G401.6 (cell line): Measurements from ENCODE around the gene BABAM2.

Experiments
- FAIRE-seq: peaks from 2 replicates; lab custom pipeline; 2012; peaks lifted over from hg19 to GRCh38; lab: Jason Lieb, UNC

The BABAM2 gene

DNA sequence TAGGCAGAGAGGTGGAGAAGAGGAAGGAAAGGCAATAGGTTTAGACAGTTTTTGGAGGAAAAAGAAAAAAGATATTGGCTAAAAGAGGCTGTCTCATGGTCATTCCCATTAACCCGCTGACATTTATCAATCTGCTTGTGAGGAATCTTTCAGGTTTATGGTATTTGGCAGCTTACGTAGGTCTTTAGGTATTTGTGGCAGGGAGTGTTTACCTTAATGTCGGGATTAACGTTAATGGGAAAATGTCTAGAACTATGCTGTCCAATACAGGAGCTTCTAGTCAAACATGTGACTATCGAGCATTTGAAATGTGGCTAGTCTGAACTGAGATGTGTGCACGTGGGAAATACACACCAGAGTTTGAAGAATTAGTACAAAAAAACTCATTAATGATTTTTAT is 144.2 kb downstream of the BABAM2 start:
- no peak for FAIRE-seq

GRCh38 chr2:28035163-28035690 is 144.7 kb downstream of the BABAM2 start:
- no peak for FAIRE-seq

- FAIRE-seq, result no peak
Measured at GRCh38 chr2:28035816-28036215, 145.3 kb downstream of the BABAM2 start.

DNA sequence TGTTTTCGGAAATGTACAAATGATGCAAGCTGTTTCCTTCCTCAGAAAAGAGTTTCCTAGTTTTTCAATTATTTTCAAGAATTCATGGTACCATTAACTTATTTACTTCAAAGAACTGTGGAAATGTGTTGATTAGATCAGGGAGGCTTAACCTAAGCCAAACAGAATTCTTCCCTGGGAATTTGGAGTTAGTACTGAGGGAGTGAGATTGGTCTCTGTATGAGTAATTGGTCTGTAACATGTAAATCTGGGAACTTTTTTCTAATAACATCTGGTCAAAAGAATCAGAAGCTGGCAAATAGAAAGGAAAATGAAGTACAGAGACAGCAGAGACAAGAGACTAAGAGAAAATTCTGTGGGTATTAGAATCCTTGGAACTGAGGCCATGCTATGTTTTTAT is 145.8 kb downstream of the BABAM2 start:
- no peak for FAIRE-seq

GRCh38 chr2:28038722-28039121 is 148.2 kb downstream of the BABAM2 start:
- no peak for FAIRE-seq

DNA sequence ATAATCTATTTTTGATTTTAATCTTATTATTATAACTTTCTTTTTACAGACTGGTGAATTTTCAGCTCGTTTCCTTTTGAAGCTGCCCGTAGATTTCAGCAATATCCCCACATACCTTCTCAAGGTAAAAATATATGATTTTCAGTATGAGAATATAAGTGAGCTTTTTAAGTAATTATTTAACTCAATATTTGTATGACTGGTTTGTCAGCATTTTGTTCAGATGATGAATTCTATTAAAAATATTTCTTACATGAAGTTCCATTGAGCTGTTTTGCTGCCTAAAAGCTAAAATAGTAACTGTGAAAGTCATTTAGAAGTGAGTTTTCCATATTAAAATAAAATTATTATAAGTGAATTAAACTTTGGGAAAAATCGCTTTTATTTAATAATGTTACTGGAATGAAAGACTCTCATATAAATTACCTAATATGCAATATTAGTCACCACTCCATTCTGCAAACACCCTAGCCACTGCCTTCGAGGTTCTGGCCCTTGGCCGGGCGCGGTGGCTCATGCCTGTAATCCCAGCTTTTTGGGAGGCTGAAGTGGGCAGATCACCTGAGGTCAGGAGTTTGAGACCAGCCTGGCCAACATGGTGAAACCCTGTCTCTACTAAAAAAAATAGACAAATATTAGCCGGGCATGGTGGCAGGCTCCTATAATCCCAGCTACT is 155.3 kb downstream of the BABAM2 start:
- no peak for FAIRE-seq

DNA sequence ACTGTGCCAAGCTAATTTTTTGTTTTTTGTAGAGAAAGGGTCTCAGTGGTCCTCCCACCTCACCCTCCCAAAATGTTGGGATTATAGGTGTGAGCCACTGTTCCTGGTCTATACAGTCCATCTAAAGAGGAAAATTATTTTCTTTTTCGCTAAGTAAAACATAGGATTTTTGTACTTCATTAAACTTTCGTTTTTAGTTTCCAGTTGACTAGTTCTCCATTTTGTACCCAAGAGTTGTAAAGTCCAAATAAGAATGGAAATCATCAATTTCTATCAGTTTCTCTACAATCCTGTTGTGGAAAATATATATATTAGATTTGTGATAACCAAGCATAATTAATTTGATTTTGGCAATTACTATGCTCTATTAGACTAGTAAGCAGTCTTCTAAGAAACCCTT is 156.4 kb downstream of the BABAM2 start:
- no peak for FAIRE-seq

DNA sequence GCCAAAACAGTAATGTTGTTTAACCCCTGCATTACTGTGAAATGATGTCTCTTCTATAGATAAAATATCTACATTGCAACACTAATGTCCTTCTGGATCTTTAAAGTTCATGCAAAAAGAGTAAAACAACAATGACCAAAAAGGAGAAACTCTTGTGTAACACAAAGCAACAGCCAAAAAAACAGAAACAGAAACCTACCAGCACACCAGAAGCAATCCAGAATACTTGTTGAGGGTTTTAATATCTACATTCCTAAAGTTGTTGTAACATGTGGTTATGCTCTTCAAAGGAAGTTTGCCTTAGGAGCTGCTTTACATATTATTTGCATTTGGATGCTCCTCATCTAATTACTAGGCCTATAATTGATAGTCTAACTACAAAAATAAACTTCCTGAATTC is 157.2 kb downstream of the BABAM2 start:
- FAIRE-seq, result no peak

DNA sequence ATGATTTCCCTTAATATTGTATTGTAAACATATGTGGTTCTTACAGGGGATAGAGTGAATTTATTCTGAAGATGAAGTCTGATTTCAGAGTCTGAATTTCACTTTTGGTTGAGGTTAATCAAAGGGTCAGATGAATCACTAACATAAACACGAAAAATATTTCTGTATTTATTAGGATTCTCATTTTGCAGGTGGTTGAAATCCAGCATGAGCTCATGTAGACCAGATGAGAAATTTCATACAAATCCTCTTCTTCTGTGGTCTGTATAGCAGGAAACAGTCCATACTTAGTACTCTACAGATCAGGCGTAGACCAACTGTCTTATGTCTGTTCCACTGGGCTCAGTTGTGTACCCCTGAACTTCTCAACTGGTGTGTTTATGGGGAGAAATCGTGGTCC is 157.8 kb downstream of the BABAM2 start:
- no peak for FAIRE-seq

GRCh38 chr2:28049416-28049815 is 158.9 kb downstream of the BABAM2 start:
- no peak for FAIRE-seq

- FAIRE-seq, result no peak
Measured at GRCh38 chr2:28049899-28050298, 159.4 kb downstream of the BABAM2 start.

DNA sequence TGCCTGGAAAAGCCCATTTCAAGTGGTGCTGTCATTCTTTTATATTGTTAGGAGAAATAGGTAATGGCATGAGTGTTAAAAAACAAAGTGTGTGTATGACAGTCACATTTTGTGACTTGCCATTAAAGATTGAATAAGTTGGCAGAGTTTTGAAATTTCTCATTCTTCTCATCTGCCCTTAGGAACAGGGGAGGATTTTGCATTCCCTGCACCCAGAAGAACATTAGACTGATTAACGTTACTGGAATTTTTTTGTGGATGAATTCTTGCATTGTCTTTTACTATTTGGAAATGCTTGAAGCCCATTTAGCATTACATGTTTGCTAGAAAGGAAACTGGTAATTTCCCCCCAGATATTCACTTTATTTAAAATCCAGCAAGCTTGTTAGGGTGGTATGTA is 162.2 kb downstream of the BABAM2 start:
- FAIRE-seq, result no peak

DNA sequence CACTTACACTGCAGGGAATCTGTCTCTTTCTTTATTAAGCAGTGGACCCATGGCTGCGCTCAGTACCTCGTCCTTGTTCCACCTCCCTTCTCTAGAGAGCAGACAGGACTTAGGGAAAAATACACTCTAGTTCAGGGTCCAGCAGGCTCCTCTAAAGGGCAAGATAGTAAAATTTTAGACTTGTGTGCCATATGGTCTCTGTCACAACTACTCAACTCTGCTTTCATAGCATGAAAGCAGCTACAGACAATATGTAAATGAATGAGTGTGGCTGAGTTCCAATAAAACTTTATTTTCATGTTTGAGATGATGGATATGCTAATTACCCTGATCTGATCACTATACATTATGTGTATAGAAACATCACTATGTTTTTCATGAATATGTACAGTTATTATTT is 163.1 kb downstream of the BABAM2 start:
- FAIRE-seq, result no peak

DNA sequence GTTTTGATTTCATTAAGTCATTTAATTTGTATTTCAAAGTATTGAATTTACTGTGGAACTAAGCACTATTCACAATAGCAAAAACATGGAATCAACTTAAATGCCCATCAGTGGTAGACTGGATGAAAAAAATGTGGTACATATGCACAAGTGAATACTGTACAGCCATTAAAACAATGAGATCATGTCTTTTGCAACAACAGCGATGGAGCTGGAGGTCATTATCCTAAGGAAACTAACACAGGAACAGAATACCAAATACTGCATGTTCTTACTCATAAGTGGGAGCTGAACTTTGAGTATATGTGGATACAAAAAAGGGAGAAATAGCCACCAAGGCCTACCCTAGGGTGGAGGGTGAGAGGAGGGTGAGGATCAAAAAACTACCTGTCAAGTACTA is 164.4 kb downstream of the BABAM2 start:
- FAIRE-seq, result no peak

GRCh38 chr2:28055325-28055970 is 164.9 kb downstream of the BABAM2 start:
- no peak for FAIRE-seq

DNA sequence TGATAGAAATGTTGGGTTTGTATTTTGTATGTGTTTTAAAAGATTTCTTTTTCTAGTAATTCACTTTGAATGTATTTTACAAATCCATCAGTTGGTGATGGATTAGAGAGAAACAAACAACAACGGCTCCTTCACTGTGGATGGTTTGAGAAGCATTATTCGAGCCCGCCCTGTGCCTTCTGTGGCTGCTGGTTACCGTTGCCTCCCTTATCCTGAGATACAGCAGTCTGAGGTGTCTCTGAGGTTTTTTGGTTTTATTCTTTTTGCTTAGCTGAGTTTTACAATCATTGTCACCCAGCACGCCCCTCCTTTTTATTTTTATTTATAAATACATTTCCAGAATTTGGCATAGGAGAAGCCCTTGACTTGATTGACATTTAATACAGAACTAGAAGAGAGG is 168.3 kb downstream of the BABAM2 start:
- no peak for FAIRE-seq

GRCh38 chr2:28062867-28063266 is 172.3 kb downstream of the BABAM2 start:
- no peak for FAIRE-seq

- no peak for FAIRE-seq
Measured at GRCh38 chr2:28063492-28063962, 173.0 kb downstream of the BABAM2 start.

GRCh38 chr2:28067602-28068001 is 177.1 kb downstream of the BABAM2 start:
- FAIRE-seq, result peak; percentile 33

- no peak for FAIRE-seq
Measured at GRCh38 chr2:28068088-28068487, 177.6 kb downstream of the BABAM2 start.

DNA sequence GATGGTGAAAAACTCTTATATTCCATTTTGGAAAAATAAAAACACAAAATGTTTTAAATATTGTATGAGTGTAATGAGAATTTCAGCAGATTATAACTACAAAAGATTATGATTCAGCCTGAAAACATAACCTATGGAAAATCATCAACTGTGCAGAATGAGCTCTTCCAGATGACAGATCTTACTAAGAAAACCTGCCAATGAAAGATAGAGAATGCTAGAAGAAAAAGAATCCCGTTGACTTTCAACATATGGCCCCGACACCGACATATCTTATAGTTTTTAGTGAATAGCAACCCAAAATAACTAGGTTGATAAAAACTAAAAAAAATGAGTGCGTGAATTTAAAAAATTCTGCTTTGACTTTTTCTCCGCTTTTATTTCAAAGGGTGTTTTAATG is 178.0 kb downstream of the BABAM2 start:
- no peak for FAIRE-seq

DNA sequence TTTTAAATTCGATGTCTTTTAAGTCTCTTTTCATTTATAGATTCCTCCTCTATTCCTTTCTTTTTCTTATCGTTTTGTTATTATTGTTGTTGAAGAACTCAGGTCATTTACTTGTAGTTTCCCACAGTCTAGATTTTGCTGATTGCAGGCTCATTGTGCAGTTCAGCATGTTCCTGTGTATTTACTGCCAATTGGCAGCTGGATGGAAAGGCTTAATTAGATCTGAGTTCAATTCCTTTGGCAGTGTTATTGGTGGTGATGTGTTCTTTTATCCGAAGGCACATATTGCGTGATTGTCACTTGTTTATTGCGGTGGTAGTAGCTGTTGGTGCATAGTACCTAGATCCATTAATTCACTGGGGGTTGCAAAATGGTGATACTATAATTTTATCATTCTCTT is 180.7 kb downstream of the BABAM2 start:
- no peak for FAIRE-seq

- no peak for FAIRE-seq
Measured at GRCh38 chr2:28074137-28074536, 183.6 kb downstream of the BABAM2 start.

- no peak for FAIRE-seq
Measured at GRCh38 chr2:28080911-28081310, 190.4 kb downstream of the BABAM2 start.
